Measurements from ENCODE around the gene MAML3.

- TF ChIP-seq POLR2A (IDR thresholded peaks at IDR 0.05): no peak
- TF ChIP-seq CTCF (IDR thresholded peaks at IDR 0.05): no peak
Observed at GRCh38 chr4:139682741-139683151, 471.2 kb downstream of the MAML3 start.

Data from suprapubic skin (tissue), 3 donors.